ENCODE measurements around the gene BCL2L1. TPM values are rescaled to one million over a fixed set of nuclear protein-coding genes. Genes with fewer than 3 reads are reported as not detected.
A peak's percentile ranks its signal among the peaks of the same experiment; 100 is the strongest.

The BCL2L1 gene
- total RNA-seq, 1 donor from 2014 or later = 60.0 TPM

DNA sequence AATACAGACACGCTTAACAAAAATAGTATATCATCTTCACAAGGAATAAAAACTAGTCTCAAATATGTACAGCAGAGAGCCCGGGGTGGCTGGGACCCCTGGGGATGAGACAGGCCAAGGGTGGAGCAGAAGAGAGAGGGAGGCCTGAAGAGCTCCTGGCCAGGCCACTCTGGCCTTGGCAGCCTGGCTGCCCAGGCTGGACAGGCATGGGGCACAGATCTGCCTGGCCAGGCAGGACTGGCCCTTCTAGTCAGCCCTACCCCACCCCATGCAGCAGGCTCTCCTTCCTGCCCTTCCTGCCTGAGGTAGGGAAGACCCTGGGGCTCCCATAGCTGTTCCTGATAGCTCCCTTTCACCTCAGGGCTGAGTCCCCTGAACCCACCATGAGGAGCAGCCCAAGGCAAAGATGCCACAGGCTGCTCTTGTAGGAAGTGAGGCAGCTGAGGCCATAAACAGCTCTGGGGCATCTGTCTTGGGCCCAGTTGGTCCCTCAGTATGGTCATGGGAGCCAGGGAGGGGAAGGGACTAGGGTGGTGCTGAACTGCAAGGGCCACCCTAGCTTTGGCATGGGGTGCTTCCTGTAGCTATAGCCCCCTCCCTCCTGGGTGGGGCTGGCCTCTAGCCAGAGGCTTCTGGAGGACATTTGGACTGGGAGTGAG lies 57.8 kb downstream of the BCL2L1 start:
- no peak overlapping the region for H3K4me3 ChIP-seq
- H3K27me3 ChIP-seq = no peaks in the 10 kb centered on the region
- H3K9me3 Mint-ChIP-seq = peaks cover 2% of the 10 kb centered on the region
- H3K9me3 ChIP-seq (ENCODE audit: low read depth) = no peaks in the 10 kb centered on the region
- no peak overlapping the region for H3K9ac ChIP-seq
- H3K27ac ChIP-seq = no peak overlapping the region
- H3K4me2 ChIP-seq = no peak overlapping the region
- H3K4me3 Mint-ChIP-seq = no peak overlapping the region
- H4K20me1 ChIP-seq (ENCODE audit: low read depth) = peaks cover 11% of the 10 kb centered on the region
- H3K27me3 Mint-ChIP-seq (ENCODE audit: insufficient read depth, low read depth) = peaks cover 7% of the 10 kb centered on the region
- H3K79me2 ChIP-seq (ENCODE audit: low read depth) = no peaks in the 10 kb centered on the region
- DNase-seq (ENCODE audit: low spot score) = no peak
- peaks cover 30% of the 10 kb centered on the region for H3K4me1 Mint-ChIP-seq
- H3F3A ChIP-seq (ENCODE audit: low read depth) = peaks cover 17% of the 10 kb centered on the region
- peaks cover 10% of the 10 kb centered on the region for H3K36me3 Mint-ChIP-seq
- no peak for TF ChIP-seq EZH2phosphoT487 (IDR thresholded peaks at IDR 0.05)
- TF ChIP-seq EZH2 (IDR thresholded peaks at IDR 0.05) = no peak
- TF ChIP-seq, protein P1, sequence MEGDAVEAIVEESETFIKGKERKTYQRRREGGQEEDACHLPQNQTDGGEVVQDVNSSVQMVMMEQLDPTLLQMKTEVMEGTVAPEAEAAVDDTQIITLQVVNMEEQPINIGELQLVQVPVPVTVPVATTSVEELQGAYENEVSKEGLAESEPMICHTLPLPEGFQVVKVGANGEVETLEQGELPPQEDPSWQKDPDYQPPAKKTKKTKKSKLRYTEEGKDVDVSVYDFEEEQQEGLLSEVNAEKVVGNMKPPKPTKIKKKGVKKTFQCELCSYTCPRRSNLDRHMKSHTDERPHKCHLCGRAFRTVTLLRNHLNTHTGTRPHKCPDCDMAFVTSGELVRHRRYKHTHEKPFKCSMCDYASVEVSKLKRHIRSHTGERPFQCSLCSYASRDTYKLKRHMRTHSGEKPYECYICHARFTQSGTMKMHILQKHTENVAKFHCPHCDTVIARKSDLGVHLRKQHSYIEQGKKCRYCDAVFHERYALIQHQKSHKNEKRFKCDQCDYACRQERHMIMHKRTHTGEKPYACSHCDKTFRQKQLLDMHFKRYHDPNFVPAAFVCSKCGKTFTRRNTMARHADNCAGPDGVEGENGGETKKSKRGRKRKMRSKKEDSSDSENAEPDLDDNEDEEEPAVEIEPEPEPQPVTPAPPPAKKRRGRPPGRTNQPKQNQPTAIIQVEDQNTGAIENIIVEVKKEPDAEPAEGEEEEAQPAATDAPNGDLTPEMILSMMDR (IDR thresholded peaks at IDR 0.05) = no peak
- H3K27ac Mint-ChIP-seq = no peak overlapping the region
- peaks cover 11% of the 10 kb centered on the region for H3K4me1 ChIP-seq
- no peak overlapping the region for H2AFZ ChIP-seq (replicated peaks)
- H3K36me3 ChIP-seq = no peaks in the 10 kb centered on the region

DNA sequence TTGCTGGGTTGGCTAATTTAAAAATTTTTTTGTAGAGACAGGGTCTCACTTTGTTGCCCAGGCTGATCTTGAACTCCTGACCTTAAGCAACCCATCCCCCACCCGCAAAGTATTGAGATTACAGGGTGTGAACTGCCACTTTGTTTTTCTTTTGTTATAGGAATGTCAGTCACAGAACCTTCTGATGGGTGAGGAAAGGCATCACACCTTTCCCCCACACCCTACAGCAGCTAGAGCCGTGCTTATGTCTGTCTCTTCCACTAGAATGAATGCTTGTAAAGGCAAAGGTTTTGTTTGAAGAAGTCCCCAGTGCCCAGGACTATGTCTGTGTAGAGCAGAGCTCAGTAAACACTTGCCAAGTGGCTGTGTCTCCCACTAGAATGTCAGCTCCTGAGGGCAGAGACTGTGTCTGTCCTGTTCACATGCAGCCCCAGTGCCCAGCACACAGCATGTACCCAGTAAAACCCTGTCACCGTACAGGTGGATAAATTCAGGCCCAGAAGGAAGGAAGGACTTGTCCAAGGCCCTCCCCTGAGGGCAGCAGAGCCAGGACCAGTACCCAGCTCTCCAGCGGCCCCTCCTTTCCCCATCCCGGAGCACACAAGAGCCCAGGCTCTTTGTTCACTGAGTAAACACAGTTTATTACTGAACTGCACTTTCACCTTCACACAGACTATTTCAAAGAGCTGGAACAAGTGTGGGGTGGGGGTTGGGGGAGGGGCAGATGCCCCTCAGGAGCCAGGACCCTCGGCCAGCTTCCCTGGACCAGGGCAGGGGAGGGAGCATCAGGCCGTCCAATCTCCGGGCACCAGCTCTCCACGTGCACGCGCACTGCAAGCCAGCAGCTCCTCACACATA lies 58.6 kb downstream of the BCL2L1 start:
- no peak overlapping the region for H3K9ac ChIP-seq
- H3K27ac ChIP-seq = no peak overlapping the region

DNA sequence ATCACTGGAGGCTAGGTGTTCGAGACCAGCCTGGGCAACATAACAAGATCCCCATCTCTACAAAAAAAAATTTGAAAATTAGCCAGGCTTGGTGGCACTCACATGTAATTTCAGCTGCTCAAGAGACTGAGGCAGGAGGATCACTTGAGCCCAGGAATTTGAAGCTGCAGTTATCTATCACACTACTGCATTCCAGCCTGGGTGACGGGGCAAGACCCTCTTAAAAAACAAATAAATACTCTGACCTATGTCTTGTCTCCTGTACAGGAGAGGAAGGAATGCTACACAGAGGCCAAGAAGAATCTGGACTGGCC lies 59.2 kb downstream of the BCL2L1 start:
- no peak for DNase-seq (ENCODE audit: low spot score)
- H3K79me2 ChIP-seq (ENCODE audit: low read depth) = no peaks in the 10 kb centered on the region
- H2AFZ ChIP-seq (replicated peaks) = no peak overlapping the region
- peaks cover 2% of the 10 kb centered on the region for H3K9me3 Mint-ChIP-seq
- TF ChIP-seq EZH2 (IDR thresholded peaks at IDR 0.05) (no peak), EZH2phosphoT487 (IDR thresholded peaks at IDR 0.05) (no peak)
- TF ChIP-seq, protein P1 (IDR thresholded peaks at IDR 0.05) = no peak
- H3F3A ChIP-seq (ENCODE audit: low read depth) = peaks cover 17% of the 10 kb centered on the region
- H3K27me3 ChIP-seq = no peaks in the 10 kb centered on the region
- no peak overlapping the region for H3K9ac ChIP-seq
- H3K36me3 Mint-ChIP-seq = peaks cover 10% of the 10 kb centered on the region
- no peaks in the 10 kb centered on the region for H3K9me3 ChIP-seq (ENCODE audit: low read depth)
- H3K27ac ChIP-seq = no peak overlapping the region
- H3K4me2 ChIP-seq = no peak overlapping the region
- no peak overlapping the region for H3K4me3 ChIP-seq
- peaks cover 30% of the 10 kb centered on the region for H3K4me1 Mint-ChIP-seq
- H4K20me1 ChIP-seq (ENCODE audit: low read depth) = peaks cover 11% of the 10 kb centered on the region
- no peak overlapping the region for H3K27ac Mint-ChIP-seq
- H3K27me3 Mint-ChIP-seq (ENCODE audit: insufficient read depth, low read depth) = peaks cover 7% of the 10 kb centered on the region
- peaks cover 11% of the 10 kb centered on the region for H3K4me1 ChIP-seq
- H3K4me3 Mint-ChIP-seq = no peak overlapping the region
- H3K36me3 ChIP-seq = no peaks in the 10 kb centered on the region

More for the DNA sequence above, 58.6 kb downstream of the BCL2L1 start:
- no peak overlapping the region for H2AFZ ChIP-seq (replicated peaks)
- H3K36me3 ChIP-seq = no peaks in the 10 kb centered on the region
- Mint-ChIP-seq H3K36me3 (peaks cover 10% of the 10 kb centered on the region), H3K4me1 (peaks cover 30% of the 10 kb centered on the region), H3K9me3 (peaks cover 2% of the 10 kb centered on the region), H3K4me3 (no peak overlapping the region), H3K27me3 (ENCODE audit: insufficient read depth, low read depth) (peaks cover 7% of the 10 kb centered on the region), H3K27ac (peak overlapping the region; percentile 65)
- H4K20me1 ChIP-seq (ENCODE audit: low read depth) = peaks cover 11% of the 10 kb centered on the region
- no peak overlapping the region for H3K4me3 ChIP-seq
- no peak for DNase-seq (ENCODE audit: low spot score)
- no peak overlapping the region for H3K4me2 ChIP-seq
- peaks cover 11% of the 10 kb centered on the region for H3K4me1 ChIP-seq
- peaks cover 17% of the 10 kb centered on the region for H3F3A ChIP-seq (ENCODE audit: low read depth)
- H3K27me3 ChIP-seq = no peaks in the 10 kb centered on the region
- no peaks in the 10 kb centered on the region for H3K9me3 ChIP-seq (ENCODE audit: low read depth)
- no peaks in the 10 kb centered on the region for H3K79me2 ChIP-seq (ENCODE audit: low read depth)
- no peak for TF ChIP-seq EZH2 (IDR thresholded peaks at IDR 0.05)

Measured in neural progenitor cell (in vitro differentiated cells).